HepG2 (cell line): ENCODE results near the gene SORBS2. TPM values are rescaled to one million over a fixed set of nuclear protein-coding genes. Genes with fewer than 3 reads are reported as not detected.
A peak's percentile ranks its signal among the peaks of the same experiment; 100 is the strongest.

Experiments used
- BCL6 ChIP-seq: IDR thresholded peaks from 2 replicates; pipeline ENCODE4 v1.6.1; 2016; ENCODE audit warnings: missing genetic modification reagents, missing compliant biosample characterization
- CCAR2 ChIP-seq: fragments of 200-400 bp; formaldehyde crosslinking; optimal IDR thresholded peaks from 2 replicates; pipeline ENCODE3; 2018; ENCODE audit warnings: low read depth, mild to moderate bottlenecking, low read length, moderate library complexity
- EED ChIP-seq: sonication (generic); formaldehyde crosslinking; IDR thresholded peaks from 2 replicates; pipeline ENCODE4 v1.5.0; 2020; ENCODE audit warnings: mild to moderate bottlenecking, missing genetic modification reagents
- SIX4 ChIP-seq: sonication (generic); formaldehyde crosslinking; IDR thresholded peaks from 2 replicates; pipeline ENCODE4 v1.4.0; 2020; ENCODE audit warnings: missing genetic modification reagents
- SMAD3 ChIP-seq: sonication (generic); formaldehyde crosslinking; IDR thresholded peaks from 2 replicates; pipeline ENCODE4 v1.4.0; 2020; ENCODE audit warnings: missing genetic modification reagents
- SRSF1 ChIP-seq: fragments of 200-400 bp; formaldehyde crosslinking; optimal IDR thresholded peaks from 2 replicates; pipeline ENCODE3; 2017; ENCODE audit warnings: mild to moderate bottlenecking, low read depth, low read length, moderate library complexity
- ZNF225 ChIP-seq: sonication (generic); formaldehyde crosslinking; IDR thresholded peaks from 2 replicates; pipeline ENCODE4 v1.4.0; 2020; ENCODE audit warnings: mild to moderate bottlenecking, missing genetic modification reagents
- ZNF775 ChIP-seq: sonication (generic); formaldehyde crosslinking; IDR thresholded peaks from 2 replicates; pipeline ENCODE4 v1.4.0; 2020; ENCODE audit warnings: missing genetic modification reagents, mild to moderate bottlenecking, moderate library complexity, borderline replicate concordance
- polyA plus RNA-seq, 8 experiments: library from polyadenylated mRNA; depleted of rRNA in 3 of 8; stranded (reverse) in 7 of 8; unstranded in 1 of 8; fragments of >200 nt; fragmentation: Illumina TruSeq in 4 of 8; extraction: Trizol in 4 of 8; gene quantifications; 2 replicates each; pipeline versions ENCODE4 v1.2.1 to v1.2.3, GENCODE V29; 2011 to 2016; ENCODE audit warnings: low read depth in 4 of 8, missing spikeins in 1 of 8, mixed read lengths in 1 of 8; ENCODE audit not compliant: insufficient read depth in 1 of 8
- total RNA-seq, 5 experiments: library from RNA; depleted of rRNA; stranded (reverse); fragments of >200 nt; fragmentation: Illumina TruSeq; extraction: Trizol; gene quantifications; 2 replicates each; pipeline ENCODE4 v1.2.3, GENCODE V29; 2016; ENCODE audit warnings: low read depth in 1 of 5
- TF ChIP-seq, protein P1 (sequence below): sonication (generic); formaldehyde crosslinking; IDR thresholded peaks from 2 replicates; pipeline ENCODE4 v1.4.0; 2020; ENCODE audit warnings: mild to moderate bottlenecking, missing genetic modification reagents, borderline replicate concordance
- TF ChIP-seq, protein P2 (sequence below): sonication (generic); formaldehyde crosslinking; IDR thresholded peaks from 2 replicates; pipeline ENCODE4 v1.5.1; 2020; ENCODE audit warnings: mild to moderate bottlenecking, missing genetic modification reagents, moderate library complexity
- TF ChIP-seq, protein P3 (sequence below): sonication (generic); formaldehyde crosslinking; IDR thresholded peaks from 2 replicates; pipeline ENCODE4 v1.4.0; 2020; ENCODE audit warnings: missing genetic modification reagents
- TF ChIP-seq, protein P4 (sequence below): sonication (generic); formaldehyde crosslinking; IDR thresholded peaks from 2 replicates; pipeline ENCODE4 v1.8.0; 2022; ENCODE audit warnings: mild to moderate bottlenecking, missing genetic modification reagents, moderate library complexity

The SORBS2 gene
- total and polyA plus RNA-seq, 2 of the 13 experiments (the other 11 are each of a cell fraction or from before 2014, with no cell fraction given): 25.0 to 80.5 TPM

DNA sequence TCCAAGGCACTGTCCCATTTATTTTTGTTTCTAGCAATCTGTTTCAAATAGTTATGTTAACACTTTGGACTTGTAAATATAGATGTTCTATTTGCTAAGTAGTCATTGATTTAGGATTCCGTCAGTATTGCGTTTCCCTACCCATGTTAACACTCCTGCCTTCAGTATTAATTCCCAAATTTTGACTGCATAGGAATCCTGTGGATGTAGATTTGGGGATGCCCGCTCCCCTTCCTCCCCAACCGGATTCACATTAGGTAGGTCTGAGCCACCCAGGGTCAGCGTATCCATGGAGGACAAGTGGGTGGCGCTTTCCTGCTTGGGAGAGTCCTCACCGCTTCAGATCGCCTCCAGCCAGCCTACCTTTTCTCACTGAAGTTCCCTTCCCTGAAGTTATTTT, 1.1 kb upstream of the SORBS2 start (continued):
- TF ChIP-seq, protein P1, sequence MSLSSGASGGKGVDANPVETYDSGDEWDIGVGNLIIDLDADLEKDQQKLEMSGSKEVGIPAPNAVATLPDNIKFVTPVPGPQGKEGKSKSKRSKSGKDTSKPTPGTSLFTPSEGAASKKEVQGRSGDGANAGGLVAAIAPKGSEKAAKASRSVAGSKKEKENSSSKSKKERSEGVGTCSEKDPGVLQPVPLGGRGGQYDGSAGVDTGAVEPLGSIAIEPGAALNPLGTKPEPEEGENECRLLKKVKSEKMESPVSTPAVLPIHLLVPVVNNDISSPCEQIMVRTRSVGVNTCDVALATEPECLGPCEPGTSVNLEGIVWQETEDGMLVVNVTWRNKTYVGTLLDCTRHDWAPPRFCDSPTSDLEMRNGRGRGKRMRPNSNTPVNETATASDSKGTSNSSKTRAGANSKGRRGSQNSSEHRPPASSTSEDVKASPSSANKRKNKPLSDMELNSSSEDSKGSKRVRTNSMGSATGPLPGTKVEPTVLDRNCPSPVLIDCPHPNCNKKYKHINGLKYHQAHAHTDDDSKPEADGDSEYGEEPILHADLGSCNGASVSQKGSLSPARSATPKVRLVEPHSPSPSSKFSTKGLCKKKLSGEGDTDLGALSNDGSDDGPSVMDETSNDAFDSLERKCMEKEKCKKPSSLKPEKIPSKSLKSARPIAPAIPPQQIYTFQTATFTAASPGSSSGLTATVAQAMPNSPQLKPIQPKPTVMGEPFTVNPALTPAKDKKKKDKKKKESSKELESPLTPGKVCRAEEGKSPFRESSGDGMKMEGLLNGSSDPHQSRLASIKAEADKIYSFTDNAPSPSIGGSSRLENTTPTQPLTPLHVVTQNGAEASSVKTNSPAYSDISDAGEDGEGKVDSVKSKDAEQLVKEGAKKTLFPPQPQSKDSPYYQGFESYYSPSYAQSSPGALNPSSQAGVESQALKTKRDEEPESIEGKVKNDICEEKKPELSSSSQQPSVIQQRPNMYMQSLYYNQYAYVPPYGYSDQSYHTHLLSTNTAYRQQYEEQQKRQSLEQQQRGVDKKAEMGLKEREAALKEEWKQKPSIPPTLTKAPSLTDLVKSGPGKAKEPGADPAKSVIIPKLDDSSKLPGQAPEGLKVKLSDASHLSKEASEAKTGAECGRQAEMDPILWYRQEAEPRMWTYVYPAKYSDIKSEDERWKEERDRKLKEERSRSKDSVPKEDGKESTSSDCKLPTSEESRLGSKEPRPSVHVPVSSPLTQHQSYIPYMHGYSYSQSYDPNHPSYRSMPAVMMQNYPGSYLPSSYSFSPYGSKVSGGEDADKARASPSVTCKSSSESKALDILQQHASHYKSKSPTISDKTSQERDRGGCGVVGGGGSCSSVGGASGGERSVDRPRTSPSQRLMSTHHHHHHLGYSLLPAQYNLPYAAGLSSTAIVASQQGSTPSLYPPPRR: no peak
- TF ChIP-seq ZNF775 (CRISPR knock-in tag) (no peak), BCL6 (peak; percentile 45; the same call in 1 of the 2 replicates), ZNF225 (CRISPR knock-in tag) (no peak), SRSF1 (no peak), SIX4 (no peak), CCAR2 (no peak), EED (CRISPR knock-in tag) (no peak), SMAD3 (CRISPR knock-in tag) (no peak)
- TF ChIP-seq, protein P2, sequence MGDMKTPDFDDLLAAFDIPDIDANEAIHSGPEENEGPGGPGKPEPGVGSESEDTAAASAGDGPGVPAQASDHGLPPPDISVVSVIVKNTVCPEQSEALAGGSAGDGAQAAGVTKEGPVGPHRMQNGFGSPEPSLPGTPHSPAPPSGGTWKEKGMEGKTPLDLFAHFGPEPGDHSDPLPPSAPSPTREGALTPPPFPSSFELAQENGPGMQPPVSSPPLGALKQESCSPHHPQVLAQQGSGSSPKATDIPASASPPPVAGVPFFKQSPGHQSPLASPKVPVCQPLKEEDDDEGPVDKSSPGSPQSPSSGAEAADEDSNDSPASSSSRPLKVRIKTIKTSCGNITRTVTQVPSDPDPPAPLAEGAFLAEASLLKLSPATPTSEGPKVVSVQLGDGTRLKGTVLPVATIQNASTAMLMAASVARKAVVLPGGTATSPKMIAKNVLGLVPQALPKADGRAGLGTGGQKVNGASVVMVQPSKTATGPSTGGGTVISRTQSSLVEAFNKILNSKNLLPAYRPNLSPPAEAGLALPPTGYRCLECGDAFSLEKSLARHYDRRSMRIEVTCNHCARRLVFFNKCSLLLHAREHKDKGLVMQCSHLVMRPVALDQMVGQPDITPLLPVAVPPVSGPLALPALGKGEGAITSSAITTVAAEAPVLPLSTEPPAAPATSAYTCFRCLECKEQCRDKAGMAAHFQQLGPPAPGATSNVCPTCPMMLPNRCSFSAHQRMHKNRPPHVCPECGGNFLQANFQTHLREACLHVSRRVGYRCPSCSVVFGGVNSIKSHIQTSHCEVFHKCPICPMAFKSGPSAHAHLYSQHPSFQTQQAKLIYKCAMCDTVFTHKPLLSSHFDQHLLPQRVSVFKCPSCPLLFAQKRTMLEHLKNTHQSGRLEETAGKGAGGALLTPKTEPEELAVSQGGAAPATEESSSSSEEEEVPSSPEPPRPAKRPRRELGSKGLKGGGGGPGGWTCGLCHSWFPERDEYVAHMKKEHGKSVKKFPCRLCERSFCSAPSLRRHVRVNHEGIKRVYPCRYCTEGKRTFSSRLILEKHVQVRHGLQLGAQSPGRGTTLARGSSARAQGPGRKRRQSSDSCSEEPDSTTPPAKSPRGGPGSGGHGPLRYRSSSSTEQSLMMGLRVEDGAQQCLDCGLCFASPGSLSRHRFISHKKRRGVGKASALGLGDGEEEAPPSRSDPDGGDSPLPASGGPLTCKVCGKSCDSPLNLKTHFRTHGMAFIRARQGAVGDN (CRISPR knock-in tag): 0 out of 2 replicates have a peak, but pooled peaks have one; percentile 18
- TF ChIP-seq, protein P3, sequence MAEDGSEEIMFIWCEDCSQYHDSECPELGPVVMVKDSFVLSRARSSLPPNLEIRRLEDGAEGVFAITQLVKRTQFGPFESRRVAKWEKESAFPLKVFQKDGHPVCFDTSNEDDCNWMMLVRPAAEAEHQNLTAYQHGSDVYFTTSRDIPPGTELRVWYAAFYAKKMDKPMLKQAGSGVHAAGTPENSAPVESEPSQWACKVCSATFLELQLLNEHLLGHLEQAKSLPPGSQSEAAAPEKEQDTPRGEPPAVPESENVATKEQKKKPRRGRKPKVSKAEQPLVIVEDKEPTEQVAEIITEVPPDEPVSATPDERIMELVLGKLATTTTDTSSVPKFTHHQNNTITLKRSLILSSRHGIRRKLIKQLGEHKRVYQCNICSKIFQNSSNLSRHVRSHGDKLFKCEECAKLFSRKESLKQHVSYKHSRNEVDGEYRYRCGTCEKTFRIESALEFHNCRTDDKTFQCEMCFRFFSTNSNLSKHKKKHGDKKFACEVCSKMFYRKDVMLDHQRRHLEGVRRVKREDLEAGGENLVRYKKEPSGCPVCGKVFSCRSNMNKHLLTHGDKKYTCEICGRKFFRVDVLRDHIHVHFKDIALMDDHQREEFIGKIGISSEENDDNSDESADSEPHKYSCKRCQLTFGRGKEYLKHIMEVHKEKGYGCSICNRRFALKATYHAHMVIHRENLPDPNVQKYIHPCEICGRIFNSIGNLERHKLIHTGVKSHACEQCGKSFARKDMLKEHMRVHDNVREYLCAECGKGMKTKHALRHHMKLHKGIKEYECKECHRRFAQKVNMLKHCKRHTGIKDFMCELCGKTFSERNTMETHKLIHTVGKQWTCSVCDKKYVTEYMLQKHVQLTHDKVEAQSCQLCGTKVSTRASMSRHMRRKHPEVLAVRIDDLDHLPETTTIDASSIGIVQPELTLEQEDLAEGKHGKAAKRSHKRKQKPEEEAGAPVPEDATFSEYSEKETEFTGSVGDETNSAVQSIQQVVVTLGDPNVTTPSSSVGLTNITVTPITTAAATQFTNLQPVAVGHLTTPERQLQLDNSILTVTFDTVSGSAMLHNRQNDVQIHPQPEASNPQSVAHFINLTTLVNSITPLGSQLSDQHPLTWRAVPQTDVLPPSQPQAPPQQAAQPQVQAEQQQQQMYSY: no peak
- TF ChIP-seq, protein P4, sequence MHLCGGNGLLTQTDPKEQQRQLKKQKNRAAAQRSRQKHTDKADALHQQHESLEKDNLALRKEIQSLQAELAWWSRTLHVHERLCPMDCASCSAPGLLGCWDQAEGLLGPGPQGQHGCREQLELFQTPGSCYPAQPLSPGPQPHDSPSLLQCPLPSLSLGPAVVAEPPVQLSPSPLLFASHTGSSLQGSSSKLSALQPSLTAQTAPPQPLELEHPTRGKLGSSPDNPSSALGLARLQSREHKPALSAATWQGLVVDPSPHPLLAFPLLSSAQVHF (CRISPR knock-in tag): no peak
